Activated CD8-positive, alpha-beta T cell treated with anti-CD3 and anti-CD28 coated beads for 36 hours (primary cell): ENCODE measurements around the gene ZNF436. TPM values are rescaled to one million over a fixed set of nuclear protein-coding genes. Genes with fewer than 3 reads are reported as not detected.

Experiments used
- ATAC-seq: fragments of 200-7000 bp; cut with Tn5 transposase; one replicate; pipeline ENCODE4 v1.10.0; 2021; ENCODE audit warnings: mild to moderate bottlenecking, moderate library complexity
- CTCF ChIA-PET: fragments of 350-600 bp; sonication (Branson Sonifier 250); formaldehyde crosslinking; loops from one replicate; lab custom pipeline; 2021; ENCODE audit warnings: antibody characterized with exemption; lab: Charles Lee
- POLR2A ChIA-PET: fragments of 350-600 bp; sonication (Branson Sonifier 250); formaldehyde crosslinking; loops from one replicate; lab custom pipeline; 2021; ENCODE audit warnings: antibody characterized with exemption; lab: Charles Lee
- DNase-seq: peaks from one replicate; pipeline ENCODE4 v3.0.0-alpha.2; 2020
- H3K27ac Mint-ChIP-seq: one replicate; pipeline ENCODE4 v1.8.0; 2021; ENCODE audit warnings: mild to moderate bottlenecking, mixed read lengths
- H3K27me3 Mint-ChIP-seq: one replicate; pipeline ENCODE4 v1.8.0; 2021; ENCODE audit warnings: mixed read lengths
- H3K36me3 Mint-ChIP-seq: one replicate; pipeline ENCODE4 v1.8.0; 2021; ENCODE audit warnings: low read depth, mixed read lengths
- H3K4me1 Mint-ChIP-seq: one replicate; pipeline ENCODE4 v1.8.0; 2021; ENCODE audit warnings: low read depth, mixed read lengths
- H3K4me3 Mint-ChIP-seq: one replicate; pipeline ENCODE4 v1.8.0; 2021; ENCODE audit warnings: mild to moderate bottlenecking, moderate library complexity, mixed read lengths
- H3K9me3 Mint-ChIP-seq: one replicate; pipeline ENCODE4 v1.8.0; 2021; ENCODE audit warnings: mixed read lengths
- CTCF ChIP-seq: fragments of 200-600 bp; IDR thresholded peaks from one replicate; pipeline ENCODE4 v1.8.0; 2022; ENCODE audit warnings: antibody characterized with exemption, mild to moderate bottlenecking
- intact Hi-C: fragments of 100-400 bp; cut with micrococcal nuclease; formaldehyde crosslinking; loops from one replicate; pipeline ENCODE4 v1.10.0; 2022
- total RNA-seq, 2 experiments: library from RNA; stranded (reverse); gene quantifications; one replicate each; pipeline ENCODE4 v1.2.3, GENCODE V29; 2021

ZNF436 gene
- total RNA-seq, 2 experiments from 2014 or later = 5.8 to 7.2 TPM

- Mint-ChIP-seq H3K9me3 (no peaks in the 10 kb centered on the region), H3K4me3 (no peak overlapping the region), H3K4me1 (peaks cover 4% of the 10 kb centered on the region), H3K36me3 (no peaks in the 10 kb centered on the region), H3K27ac (no peak overlapping the region), H3K27me3 (no peaks in the 10 kb centered on the region)
- no peak for DNase-seq
- CTCF ChIA-PET = no interaction called here
- no peak for ATAC-seq
- POLR2A ChIA-PET = no interaction called here
- intact Hi-C loops = no loop called here
- no peak for TF ChIP-seq CTCF
Measured at GRCh38 chr1:23407016-23407630, 37.5 kb upstream of the ZNF436 start.

GRCh38 chr1:23405946-23406345 lies 36.3 kb upstream of the ZNF436 start:
- ChIA-PET CTCF (interaction anchor here (3.5 to 3.7 kb wide), 2 partner anchors 15 to 92 kb away, joined by 17 to 22 read pairs; no protein-coding TSS in a partner anchor), POLR2A (no interaction called here)
- TF ChIP-seq CTCF = no peak
- H3K9me3 Mint-ChIP-seq = no peaks in the 10 kb centered on the region
- H3K27me3 Mint-ChIP-seq = no peaks in the 10 kb centered on the region
- no peak for ATAC-seq
- intact Hi-C loops = no loop called here
- no peak for DNase-seq
- no peak overlapping the region for H3K27ac Mint-ChIP-seq
- H3K4me3 Mint-ChIP-seq = no peak overlapping the region
- no peaks in the 10 kb centered on the region for H3K36me3 Mint-ChIP-seq
- peaks cover 4% of the 10 kb centered on the region for H3K4me1 Mint-ChIP-seq

- intact Hi-C loops = no loop called here
- no peak overlapping the region for H3K4me3 Mint-ChIP-seq
Measured at GRCh38 chr1:23403735-23404486, 34.3 kb upstream of the ZNF436 start.

GRCh38 chr1:23403355-23403734 lies 33.7 kb upstream of the ZNF436 start:
- no peak for TF ChIP-seq CTCF
- H3K27ac Mint-ChIP-seq = no peak overlapping the region
- H3K27me3 Mint-ChIP-seq = no peaks in the 10 kb centered on the region
- DNase-seq = no peak
- ChIA-PET CTCF (interaction anchor here (0.6 to 3.7 kb wide), 35 partner anchors 10 to 270 kb away, joined by 3 to 22 read pairs (median 5); partner anchors contain the start of genes HNRNPR and TCEA3), POLR2A (interaction anchor here (0.9 to 2.3 kb wide), 5 partner anchors 31 to 65 kb away, joined by 3 to 16 read pairs (median 4); partner anchors contain the start of gene HNRNPR)
- no peaks in the 10 kb centered on the region for H3K36me3 Mint-ChIP-seq
- H3K4me3 Mint-ChIP-seq = no peak overlapping the region
- intact Hi-C loops = no loop called here
- no peak for ATAC-seq
- H3K4me1 Mint-ChIP-seq = peaks cover 4% of the 10 kb centered on the region
- H3K9me3 Mint-ChIP-seq = no peaks in the 10 kb centered on the region

More at GRCh38 chr1:23403735-23404486, 34.3 kb upstream of the ZNF436 start:
- Mint-ChIP-seq H3K27me3 (no peaks in the 10 kb centered on the region), H3K4me1 (peaks cover 4% of the 10 kb centered on the region), H3K27ac (no peak overlapping the region), H3K9me3 (no peaks in the 10 kb centered on the region), H3K36me3 (no peaks in the 10 kb centered on the region)
- DNase-seq (peak; percentile 93), ATAC-seq (peak; percentile 99)
- CTCF ChIA-PET = interaction anchor here (0.6 to 3.7 kb wide), 45 partner anchors 9 to 269 kb away, joined by 3 to 22 read pairs (median 4); partner anchors contain the start of genes HNRNPR and TCEA3
- POLR2A ChIA-PET = interaction anchor here (0.9 to 2.3 kb wide), 6 partner anchors 21 to 65 kb away, joined by 3 to 16 read pairs (median 4); partner anchors contain the start of genes HNRNPR and TCEA3
- peak; percentile 87 for TF ChIP-seq CTCF
